Gastroesophageal sphincter (tissue), 4 donors: Measurements from ENCODE around the gene CD300LD. TPM values are rescaled to one million over a fixed set of nuclear protein-coding genes. Genes with fewer than 3 reads are reported as not detected.

Experiments used
- ATAC-seq: fragments of 150-250 bp; one replicate; pipeline ENCODE4 v1.9.1; 2016; ENCODE audit warnings: mild to moderate bottlenecking, moderate library complexity
- H3K27ac ChIP-seq, 4 donors: fragments of 200-600 bp; sonication (generic) in 3 of 4; 1 replicate in 3 of 4; 2 replicates in 1 of 4; pipeline ENCODE4 v1.5.1; 2016 to 2019
- H3K27me3 ChIP-seq: fragments of 200-600 bp; sonication (generic); one replicate; pipeline ENCODE4 v1.5.1; 2019
- H3K36me3 ChIP-seq, 2 donors: fragments of 200-600 bp; sonication (generic); one replicate each; pipeline ENCODE4 v1.5.1; 2019; ENCODE audit warnings: control low read depth in 1 of 2
- H3K4me1 ChIP-seq, 3 donors: fragments of 200-600 bp; sonication (generic); 1 replicate in 2 of 3; 2 replicates in 1 of 3; pipeline ENCODE4 v1.5.1; 2016 to 2019; ENCODE audit warnings: control low read depth in 2 of 3
- H3K4me3 ChIP-seq, 2 donors: fragments of 200-600 bp; sonication (generic); one replicate each; pipeline ENCODE4 v1.5.1; 2019; ENCODE audit warnings: mild to moderate bottlenecking in 1 of 2, moderate library complexity in 1 of 2
- H3K9me3 ChIP-seq, 3 donors: fragments of 200-600 bp; sonication (generic); one replicate each; pipeline ENCODE4 v1.5.1; 2017 to 2019; ENCODE audit warnings: control low read depth in 2 of 3
- EP300 ChIP-seq: sonication (generic); formaldehyde crosslinking; IDR thresholded peaks from one replicate; pipeline ENCODE4 v1.6.1; 2017; ENCODE audit warnings: antibody characterized with exemption, mild to moderate bottlenecking
- POLR2A ChIP-seq, 2 donors: fragments of 450-650 bp; IDR thresholded peaks; one replicate each; pipeline ENCODE4 v1.6.1; 2017; ENCODE audit warnings: antibody characterized with exemption in 2 of 2, mild to moderate bottlenecking in 2 of 2, moderate library complexity in 1 of 2
- POLR2AphosphoS5 ChIP-seq: sonication (generic); formaldehyde crosslinking; IDR thresholded peaks from one replicate; pipeline ENCODE4 v1.6.1; 2017; ENCODE audit warnings: antibody characterized with exemption
- WGBS, 2 donors: methylation state at CpG; one replicate each; pipeline ENCODE4 v1.1.5; 2018; ENCODE audit warnings: low coverage in 1 of 2; 5-methylcytosine and 5-hydroxymethylcytosine counted together
- total RNA-seq, 4 donors: library from RNA; depleted of rRNA; stranded (reverse); fragments of >200 nt; gene quantifications; one replicate each; pipeline ENCODE4 v1.1.0, GENCODE V29; 2016
- TF ChIP-seq, protein P1 (sequence below), 4 experiments: fragments of 200-600 bp in 2 of 4; fragments of 450-650 bp in 2 of 4; sonication (generic) in 1 of 4; IDR thresholded peaks; one replicate each; pipeline ENCODE4 v1.5.1; 2017 to 2019; ENCODE audit warnings: antibody characterized with exemption in 4 of 4, mild to moderate bottlenecking in 2 of 4, moderate library complexity in 2 of 4

The CD300LD gene
- total RNA-seq, 4 donors from 2014 or later = not detected

DNA sequence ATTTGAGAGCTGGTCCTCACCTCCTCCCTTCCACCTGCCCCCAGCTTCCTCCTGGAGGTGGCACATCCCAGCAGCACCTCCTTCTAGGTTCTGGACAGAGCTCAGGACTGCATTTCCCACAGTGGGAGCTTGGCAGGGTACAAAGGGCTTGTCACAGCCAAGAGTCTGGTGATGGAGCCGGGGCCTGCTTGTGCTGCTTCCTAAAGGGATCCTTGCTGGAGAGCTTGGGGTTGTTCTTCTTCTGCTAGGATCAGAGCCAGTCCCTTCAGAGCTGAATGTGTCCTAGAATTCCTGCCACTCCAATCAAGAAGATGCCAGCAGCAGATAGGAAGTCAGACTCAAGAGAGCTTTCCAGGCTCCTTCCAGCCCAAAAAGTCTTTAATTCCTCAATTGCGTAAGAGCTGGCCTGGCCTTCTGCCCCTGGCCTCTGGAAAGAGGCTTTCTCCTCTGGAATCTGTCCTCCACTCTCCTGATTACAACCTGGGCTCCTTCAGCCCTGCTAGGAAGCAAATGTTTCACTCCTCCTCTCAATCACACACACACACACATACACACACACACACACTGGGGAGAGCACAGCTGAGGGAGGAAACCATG is 27.1 kb upstream of the CD300LD start:
- peak; percentile 34 for ATAC-seq
- Histone ChIP-seq H3K27ac (no peak overlapping the region), H3K36me3 (no peaks in the 10 kb centered on the region), H3K4me3 (no peak overlapping the region), H3K4me1 (no peaks in the 10 kb centered on the region), H3K9me3 (no peaks in the 10 kb centered on the region), H3K27me3 (peaks cover 51% of the 10 kb centered on the region)
- 37% methylated on average over 2 of the region's 2 CpGs; no CpG with 5 or more reads in 1 of the 2 donors for WGBS, 2 donors
- no peak for TF ChIP-seq POLR2AphosphoS5
- no peak for TF ChIP-seq POLR2A (IDR thresholded peaks at IDR 0.05)
- TF ChIP-seq EP300 = no peak
- TF ChIP-seq, protein P1, sequence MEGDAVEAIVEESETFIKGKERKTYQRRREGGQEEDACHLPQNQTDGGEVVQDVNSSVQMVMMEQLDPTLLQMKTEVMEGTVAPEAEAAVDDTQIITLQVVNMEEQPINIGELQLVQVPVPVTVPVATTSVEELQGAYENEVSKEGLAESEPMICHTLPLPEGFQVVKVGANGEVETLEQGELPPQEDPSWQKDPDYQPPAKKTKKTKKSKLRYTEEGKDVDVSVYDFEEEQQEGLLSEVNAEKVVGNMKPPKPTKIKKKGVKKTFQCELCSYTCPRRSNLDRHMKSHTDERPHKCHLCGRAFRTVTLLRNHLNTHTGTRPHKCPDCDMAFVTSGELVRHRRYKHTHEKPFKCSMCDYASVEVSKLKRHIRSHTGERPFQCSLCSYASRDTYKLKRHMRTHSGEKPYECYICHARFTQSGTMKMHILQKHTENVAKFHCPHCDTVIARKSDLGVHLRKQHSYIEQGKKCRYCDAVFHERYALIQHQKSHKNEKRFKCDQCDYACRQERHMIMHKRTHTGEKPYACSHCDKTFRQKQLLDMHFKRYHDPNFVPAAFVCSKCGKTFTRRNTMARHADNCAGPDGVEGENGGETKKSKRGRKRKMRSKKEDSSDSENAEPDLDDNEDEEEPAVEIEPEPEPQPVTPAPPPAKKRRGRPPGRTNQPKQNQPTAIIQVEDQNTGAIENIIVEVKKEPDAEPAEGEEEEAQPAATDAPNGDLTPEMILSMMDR (IDR thresholded peaks at IDR 0.05) = no peak

DNA sequence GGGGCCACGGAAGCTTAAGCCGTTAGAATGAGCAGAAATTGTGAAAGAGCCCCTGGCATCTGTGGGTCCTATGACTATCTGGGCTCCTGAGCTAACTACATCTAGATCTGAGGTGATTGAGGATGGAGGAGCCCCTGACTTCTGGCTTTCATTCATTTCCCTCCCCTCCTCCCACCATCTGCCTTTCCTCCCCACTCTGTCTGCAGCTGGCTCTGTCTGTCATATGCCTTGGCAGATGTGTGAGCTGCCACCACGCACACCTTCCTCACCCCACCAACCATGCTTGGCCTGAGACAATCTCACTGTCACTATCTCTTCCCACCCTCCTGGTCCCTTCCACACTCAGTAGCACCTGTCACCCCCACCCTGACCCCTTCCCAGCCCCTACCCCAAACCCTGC is 26.4 kb upstream of the CD300LD start:
- Histone ChIP-seq H3K36me3 (no peaks in the 10 kb centered on the region), H3K9me3 (no peaks in the 10 kb centered on the region), H3K27me3 (peaks cover 52% of the 10 kb centered on the region), H3K27ac (no peak overlapping the region), H3K4me3 (no peak overlapping the region), H3K4me1 (no peaks in the 10 kb centered on the region)
- ATAC-seq = no peak
- WGBS, 2 donors = 70 to 74% methylated on average over 3 of the region's 3 CpGs
- TF ChIP-seq EP300 (no peak), POLR2A (IDR thresholded peaks at IDR 0.05) (no peak), POLR2AphosphoS5 (no peak)
- TF ChIP-seq, protein P1 (IDR thresholded peaks at IDR 0.05) = no peak

DNA sequence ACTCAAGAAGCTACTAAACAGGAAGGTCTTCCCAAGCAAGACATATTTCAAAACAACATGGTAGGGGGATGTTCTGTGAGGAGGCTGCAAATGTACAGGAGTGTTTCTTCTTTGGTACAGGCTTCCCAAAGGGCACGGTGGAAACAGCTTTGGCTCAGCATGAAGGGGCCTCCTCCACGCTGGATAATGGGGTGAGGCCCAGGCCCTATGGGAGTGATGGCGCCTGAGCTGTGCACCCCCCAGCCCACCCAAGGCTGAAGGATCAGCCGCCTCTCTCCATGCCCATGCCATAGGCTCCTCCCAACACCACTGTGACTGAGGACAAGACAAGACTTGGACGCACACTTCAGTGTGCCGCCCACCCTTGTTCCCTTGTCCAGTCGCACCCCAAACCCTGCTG is 24.6 kb upstream of the CD300LD start:
- Histone ChIP-seq H3K4me3 (no peak overlapping the region), H3K36me3 (no peaks in the 10 kb centered on the region), H3K27ac (no peak overlapping the region), H3K27me3 (peaks cover 57% of the 10 kb centered on the region), H3K9me3 (no peaks in the 10 kb centered on the region), H3K4me1 (no peaks in the 10 kb centered on the region)
- no CpG with 5 or more reads among the region's 7 CpGs for WGBS, 2 donors
- TF ChIP-seq, protein P1 (IDR thresholded peaks at IDR 0.05) = no peak
- TF ChIP-seq POLR2A (IDR thresholded peaks at IDR 0.05) = no peak
- no peak for TF ChIP-seq EP300
- no peak for TF ChIP-seq POLR2AphosphoS5
- no peak for ATAC-seq

DNA sequence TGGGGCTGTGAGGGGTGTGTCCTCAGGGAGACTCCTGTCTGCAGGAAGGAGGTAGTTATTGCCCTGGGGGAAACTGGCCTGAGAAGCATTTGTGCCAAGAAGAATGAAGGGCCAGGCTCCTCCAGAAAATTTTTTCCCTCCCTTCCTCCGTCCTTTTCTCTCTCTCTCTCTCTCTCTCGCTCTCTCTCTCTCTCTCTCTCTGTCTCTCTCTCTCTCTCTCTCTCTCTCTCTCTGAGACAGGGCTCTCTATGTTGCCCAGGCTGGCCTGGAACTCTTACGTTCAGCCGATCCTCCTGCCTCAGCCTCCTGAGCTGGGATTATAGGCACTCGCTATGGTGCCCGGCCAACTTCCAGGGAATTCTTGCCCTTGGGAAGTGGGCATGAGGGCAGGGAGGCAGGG is 20.0 kb upstream of the CD300LD start:
- TF ChIP-seq POLR2A (IDR thresholded peaks at IDR 0.05) = no peak
- TF ChIP-seq, protein P1 (IDR thresholded peaks at IDR 0.05) = no peak
- TF ChIP-seq POLR2AphosphoS5 = no peak
- no peak for TF ChIP-seq EP300
- H3K27ac ChIP-seq = no peak overlapping the region

DNA sequence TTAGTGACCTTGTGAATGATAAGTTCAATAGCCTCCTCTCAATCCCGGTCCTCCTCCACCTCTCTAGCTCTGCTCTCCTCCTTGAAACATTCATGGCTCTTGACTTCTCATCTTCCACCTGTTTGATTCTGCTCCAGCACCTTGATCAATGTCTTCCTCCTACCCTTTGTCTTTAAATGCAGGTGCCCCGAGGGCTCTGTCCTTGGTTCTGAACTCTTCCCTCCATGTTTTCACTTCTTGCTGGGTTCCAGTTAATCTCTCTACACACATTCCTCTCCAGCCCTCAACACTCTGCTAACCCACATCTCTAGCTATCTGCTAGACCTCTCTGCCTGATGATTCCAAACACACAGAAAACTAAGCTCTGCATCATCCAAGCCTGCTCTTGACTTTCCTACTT is 18.0 kb upstream of the CD300LD start:
- 34 to 40% methylated on average over 2 of the region's 2 CpGs for WGBS, 2 donors
- H3K27ac ChIP-seq = no peak overlapping the region
- H3K4me1 ChIP-seq = peaks cover 0 to 9% (median 6%) of the 10 kb centered on the region in 3 donors
- no peaks in the 10 kb centered on the region for H3K36me3 ChIP-seq
- peaks cover 29% of the 10 kb centered on the region for H3K27me3 ChIP-seq
- TF ChIP-seq POLR2AphosphoS5 = no peak
- no peak for TF ChIP-seq POLR2A (IDR thresholded peaks at IDR 0.05)
- TF ChIP-seq EP300 = no peak
- TF ChIP-seq, protein P1 (IDR thresholded peaks at IDR 0.05) = no peak
- H3K4me3 ChIP-seq = no peak overlapping the region
- H3K9me3 ChIP-seq = no peaks in the 10 kb centered on the region
- ATAC-seq = no peak

More for the DNA sequence above, 20.0 kb upstream of the CD300LD start:
- 40 to 85% methylated on average over 1 to 2 of the region's 6 CpGs for WGBS, 2 donors
- Histone ChIP-seq H3K36me3 (no peaks in the 10 kb centered on the region), H3K4me3 (no peak overlapping the region), H3K9me3 (no peaks in the 10 kb centered on the region), H3K27me3 (peaks cover 46% of the 10 kb centered on the region), H3K4me1 (no peaks in the 10 kb centered on the region)
- ATAC-seq = no peak
